Measurements from ENCODE around the gene CRADD. TPM values are rescaled to one million over a fixed set of nuclear protein-coding genes. Genes with fewer than 3 reads are reported as not detected.

CRADD gene
- total RNA-seq, 4 donors from 2014 or later = 19.4 to 28.7 (median 22.6) TPM

DNA sequence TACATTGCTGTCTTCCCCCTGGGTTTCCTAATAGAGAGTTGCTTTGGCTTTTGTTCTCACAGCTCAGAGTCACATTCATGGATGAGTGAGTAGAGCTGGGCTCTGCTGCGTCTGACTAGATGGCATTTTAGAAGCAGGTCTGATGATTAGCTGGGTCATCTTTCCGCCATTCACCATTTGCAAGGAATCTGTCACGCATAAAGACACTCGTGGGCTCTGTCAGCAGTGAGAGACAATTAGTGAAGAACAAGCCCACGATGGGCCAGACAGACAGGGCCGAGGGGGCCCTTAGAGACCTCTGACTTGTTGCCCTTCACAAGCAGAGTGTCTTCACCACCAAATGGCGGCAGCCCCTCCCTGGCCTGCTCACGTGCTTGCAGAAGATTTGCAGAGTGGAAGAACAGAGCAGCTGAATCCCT, 175.0 kb downstream of the CRADD start:
- intact Hi-C loops (cut with DNase I; ENCODE audit: low total_unique reads) (no loop called here), in situ Hi-C loops (cut with MboI; ENCODE audit: low sequenced_read_pairs in 4 of 4) (no loop called here)
- no peak overlapping the region for H3K27ac ChIP-seq
- H3K9me3 ChIP-seq = no peaks in the 10 kb centered on the region
- H3K36me3 ChIP-seq = no peaks in the 10 kb centered on the region
- H3K4me1 ChIP-seq = peaks cover 0 to 2% of the 10 kb centered on the region in 2 donors
- TF ChIP-seq POLR2A (IDR thresholded peaks at IDR 0.05) = no peak
- TF ChIP-seq, protein P1, sequence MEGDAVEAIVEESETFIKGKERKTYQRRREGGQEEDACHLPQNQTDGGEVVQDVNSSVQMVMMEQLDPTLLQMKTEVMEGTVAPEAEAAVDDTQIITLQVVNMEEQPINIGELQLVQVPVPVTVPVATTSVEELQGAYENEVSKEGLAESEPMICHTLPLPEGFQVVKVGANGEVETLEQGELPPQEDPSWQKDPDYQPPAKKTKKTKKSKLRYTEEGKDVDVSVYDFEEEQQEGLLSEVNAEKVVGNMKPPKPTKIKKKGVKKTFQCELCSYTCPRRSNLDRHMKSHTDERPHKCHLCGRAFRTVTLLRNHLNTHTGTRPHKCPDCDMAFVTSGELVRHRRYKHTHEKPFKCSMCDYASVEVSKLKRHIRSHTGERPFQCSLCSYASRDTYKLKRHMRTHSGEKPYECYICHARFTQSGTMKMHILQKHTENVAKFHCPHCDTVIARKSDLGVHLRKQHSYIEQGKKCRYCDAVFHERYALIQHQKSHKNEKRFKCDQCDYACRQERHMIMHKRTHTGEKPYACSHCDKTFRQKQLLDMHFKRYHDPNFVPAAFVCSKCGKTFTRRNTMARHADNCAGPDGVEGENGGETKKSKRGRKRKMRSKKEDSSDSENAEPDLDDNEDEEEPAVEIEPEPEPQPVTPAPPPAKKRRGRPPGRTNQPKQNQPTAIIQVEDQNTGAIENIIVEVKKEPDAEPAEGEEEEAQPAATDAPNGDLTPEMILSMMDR (IDR thresholded peaks at IDR 0.05 in 4 of 5, conservative IDR thresholded peaks at IDR 0.05 in 1 of 5) = no peak
- H3K27me3 ChIP-seq = no peaks in the 10 kb centered on the region
- DNase-seq (no peak), ATAC-seq (no peak)
- H3K4me3 ChIP-seq = no peak overlapping the region

DNA sequence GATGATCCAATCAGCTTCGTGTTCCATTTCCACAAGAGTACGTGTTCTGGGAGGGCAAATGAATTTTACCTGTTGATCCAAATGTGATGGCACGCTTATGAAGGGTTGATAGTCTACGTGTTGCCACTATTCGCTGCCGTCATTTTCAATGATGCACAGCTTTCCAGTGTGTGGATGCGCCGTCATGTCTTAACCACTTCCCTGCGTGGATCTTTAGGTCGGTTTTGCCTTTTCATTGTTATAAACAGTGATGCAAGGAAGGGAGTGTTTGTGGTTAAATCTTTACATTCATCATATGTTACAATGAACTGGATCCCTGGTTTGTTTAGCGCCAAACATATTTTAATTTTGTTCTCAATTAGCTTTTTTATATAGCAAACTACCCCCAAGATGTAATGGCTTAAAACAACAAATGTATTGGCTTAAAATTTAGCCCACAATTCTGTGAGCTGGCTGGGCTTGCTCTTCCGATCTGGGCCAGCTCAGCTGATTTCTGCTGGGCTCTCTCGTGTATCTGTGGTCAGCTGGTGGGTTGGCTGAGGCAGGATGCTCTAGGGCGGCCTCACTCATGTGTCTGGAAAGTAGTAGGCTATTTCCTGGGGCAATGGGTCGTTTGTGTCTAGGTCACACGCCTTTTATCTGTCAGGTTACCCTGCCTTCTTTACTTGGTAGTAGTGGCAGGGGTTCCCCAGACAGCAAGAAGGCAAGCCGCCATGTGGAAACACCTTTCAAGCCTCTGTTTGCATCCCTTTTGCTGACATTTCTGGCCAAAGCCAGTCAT, 176.7 kb downstream of the CRADD start:
- Histone ChIP-seq H3K36me3 (no peaks in the 10 kb centered on the region), H3K4me1 (peaks cover 0 to 6% of the 10 kb centered on the region in 2 donors), H3K4me3 (no peak overlapping the region), H3K27me3 (no peaks in the 10 kb centered on the region), H3K27ac (no peak overlapping the region), H3K9me3 (no peaks in the 10 kb centered on the region)
- ATAC-seq (no peak), DNase-seq (no peak)
- intact Hi-C loops (cut with DNase I; ENCODE audit: low total_unique reads) (no loop called here), in situ Hi-C loops (cut with MboI; ENCODE audit: low sequenced_read_pairs in 4 of 4) (no loop called here)
- no peak for TF ChIP-seq POLR2A (IDR thresholded peaks at IDR 0.05)
- TF ChIP-seq, protein P1 (IDR thresholded peaks at IDR 0.05 in 4 of 5, conservative IDR thresholded peaks at IDR 0.05 in 1 of 5) = no peak

DNA sequence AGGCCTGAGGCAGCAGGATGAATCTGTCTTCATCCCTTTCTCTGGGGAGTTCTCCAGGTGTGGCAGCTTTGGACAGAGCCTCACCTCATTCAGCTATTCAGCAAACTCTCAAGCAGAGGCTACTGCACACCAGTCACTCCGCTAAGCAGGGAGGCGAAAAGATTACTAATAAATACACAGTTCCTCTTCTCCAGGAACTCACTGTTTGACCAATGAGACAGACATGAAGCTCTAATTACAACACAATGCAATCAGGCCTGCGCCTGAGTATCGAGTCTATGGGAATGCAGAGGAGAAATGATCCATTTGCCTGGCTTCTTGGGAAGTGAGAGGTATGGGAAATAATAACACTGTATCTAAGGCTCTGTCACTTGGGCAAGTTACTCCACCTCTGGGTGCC, 178.1 kb downstream of the CRADD start:
- ATAC-seq = no peak
- intact Hi-C loops (cut with DNase I; ENCODE audit: low total_unique reads) = no loop called here
- in situ Hi-C loops (cut with MboI; ENCODE audit: low sequenced_read_pairs in 4 of 4) = no loop called here

DNA sequence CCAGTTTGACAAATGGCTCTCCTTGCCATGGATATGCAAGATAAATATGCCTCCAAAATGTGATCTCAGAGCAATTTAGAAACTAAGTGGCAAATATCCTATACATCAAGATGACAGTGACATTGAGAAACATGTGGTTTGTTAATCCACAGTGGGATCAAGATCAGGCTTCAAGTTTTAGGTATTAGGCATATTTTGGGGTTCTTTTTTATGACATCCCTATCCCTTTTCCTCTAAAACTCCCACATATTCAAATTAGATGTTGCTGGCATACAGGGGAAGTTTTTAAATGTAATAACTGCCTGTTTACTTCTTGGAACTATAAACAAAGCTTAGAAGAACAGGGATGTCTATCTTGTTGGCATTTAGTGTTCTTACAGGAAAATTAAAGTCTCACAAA, 179.4 kb downstream of the CRADD start:
- in situ Hi-C loops (cut with MboI; ENCODE audit: low sequenced_read_pairs in 4 of 4) = no loop called here
- no peak for ATAC-seq
- no peak for DNase-seq

More for the DNA sequence above, 178.1 kb downstream of the CRADD start:
- H3K36me3 ChIP-seq = no peaks in the 10 kb centered on the region
- H3K4me3 ChIP-seq = no peak overlapping the region
- no peaks in the 10 kb centered on the region for H3K9me3 ChIP-seq
- H3K27ac ChIP-seq = no peak overlapping the region
- no peak for DNase-seq
- no peak for TF ChIP-seq POLR2A (IDR thresholded peaks at IDR 0.05)
- TF ChIP-seq, protein P1 (IDR thresholded peaks at IDR 0.05 in 4 of 5, conservative IDR thresholded peaks at IDR 0.05 in 1 of 5) = no peak
- no peaks in the 10 kb centered on the region for H3K27me3 ChIP-seq
- peaks cover 0 to 6% of the 10 kb centered on the region in 2 donors for H3K4me1 ChIP-seq

More for the DNA sequence above, 179.4 kb downstream of the CRADD start:
- Histone ChIP-seq H3K4me1 (peaks cover 0 to 6% of the 10 kb centered on the region in 2 donors), H3K36me3 (no peaks in the 10 kb centered on the region), H3K9me3 (no peaks in the 10 kb centered on the region), H3K27ac (no peak overlapping the region), H3K4me3 (no peak overlapping the region), H3K27me3 (no peaks in the 10 kb centered on the region)
- TF ChIP-seq, protein P1 (IDR thresholded peaks at IDR 0.05 in 4 of 5, conservative IDR thresholded peaks at IDR 0.05 in 1 of 5) = no peak
- no peak for TF ChIP-seq POLR2A (IDR thresholded peaks at IDR 0.05)
- intact Hi-C loops (cut with DNase I; ENCODE audit: low total_unique reads) = no loop called here

Measured in gastrocnemius medialis (tissue), 4 donors.